Measurements from ENCODE around the gene SP8. TPM values are rescaled to one million over a fixed set of nuclear protein-coding genes. Genes with fewer than 3 reads are reported as not detected.
A peak's percentile ranks its signal among the peaks of the same experiment; 100 is the strongest.

Gene SP8
- total RNA-seq, 1 donor from 2014 or later = not detected

GRCh38 chr7:20804345-20804744, 17.7 kb upstream of the SP8 start:
- no peak overlapping the region for H3K27ac ChIP-seq
- H3K4me1 ChIP-seq = no peaks in the 10 kb centered on the region
- no peak for TF ChIP-seq CTCF (IDR thresholded peaks at IDR 0.05)
- peaks cover 36% of the 10 kb centered on the region for H3K27me3 ChIP-seq (ENCODE audit: low read depth)
- no peak overlapping the region for H3K4me3 ChIP-seq
- DNase-seq = no peak
- no peaks in the 10 kb centered on the region for H3K36me3 ChIP-seq
- intact Hi-C loops (cut with DNase I) = no loop called here
- ATAC-seq = no peak
- no peaks in the 10 kb centered on the region for H3K9me3 ChIP-seq

GRCh38 chr7:20799566-20800366, 13.1 kb upstream of the SP8 start:
- no peak for DNase-seq
- intact Hi-C loops (cut with DNase I) = no loop called here

GRCh38 chr7:20798694-20799121, 12.0 kb upstream of the SP8 start:
- peaks cover 80% of the 10 kb centered on the region for H3K27me3 ChIP-seq (ENCODE audit: low read depth)
- no peak overlapping the region for H3K27ac ChIP-seq
- no peaks in the 10 kb centered on the region for H3K36me3 ChIP-seq
- ATAC-seq (no peak), DNase-seq (no peak)
- intact Hi-C loops (cut with DNase I) = no loop called here
- H3K4me3 ChIP-seq = peak overlapping the region; percentile 56
- TF ChIP-seq CTCF (IDR thresholded peaks at IDR 0.05) = no peak
- no peaks in the 10 kb centered on the region for H3K9me3 ChIP-seq
- peaks cover 19% of the 10 kb centered on the region for H3K4me1 ChIP-seq

More at GRCh38 chr7:20799566-20800366, 13.1 kb upstream of the SP8 start:
- Histone ChIP-seq H3K27me3 (ENCODE audit: low read depth) (peaks cover 73% of the 10 kb centered on the region), H3K36me3 (no peaks in the 10 kb centered on the region), H3K4me3 (no peak overlapping the region), H3K4me1 (peaks cover 19% of the 10 kb centered on the region), H3K27ac (no peak overlapping the region), H3K9me3 (no peaks in the 10 kb centered on the region)
- no peak for TF ChIP-seq CTCF (IDR thresholded peaks at IDR 0.05)
- ATAC-seq = no peak

- Histone ChIP-seq H3K27me3 (ENCODE audit: low read depth) (peaks cover 85% of the 10 kb centered on the region), H3K27ac (no peak overlapping the region), H3K4me1 (peaks cover 19% of the 10 kb centered on the region), H3K36me3 (no peaks in the 10 kb centered on the region), H3K9me3 (no peaks in the 10 kb centered on the region), H3K4me3 (peak overlapping the region; percentile 56)
- DNase-seq (peak; percentile 69), ATAC-seq (peak; percentile 96)
- TF ChIP-seq CTCF (IDR thresholded peaks at IDR 0.05) = no peak
- intact Hi-C loops (cut with DNase I) = no loop called here
These were observed 11.5 kb upstream of the SP8 start for GRCh38 chr7:20798081-20798693.

- peak; percentile 21 to 46 for ATAC-seq
- Histone ChIP-seq H3K27me3 (ENCODE audit: low read depth) (peaks cover 91% of the 10 kb centered on the region), H3K27ac (no peak overlapping the region), H3K36me3 (no peaks in the 10 kb centered on the region), H3K9me3 (no peaks in the 10 kb centered on the region), H3K4me3 (peak overlapping the region; percentile 56), H3K4me1 (peaks cover 19% of the 10 kb centered on the region)
- intact Hi-C loops (cut with DNase I) = no loop called here
- DNase-seq = no peak
- no peak for TF ChIP-seq CTCF (IDR thresholded peaks at IDR 0.05)
These were observed 10.9 kb upstream of the SP8 start for GRCh38 chr7:20797462-20798080.
